IMR-90 (cell line): ENCODE measurements around the gene EPHB1. TPM values are rescaled to one million over a fixed set of nuclear protein-coding genes. Genes with fewer than 3 reads are reported as not detected.

Source experiments
- ATAC-seq: fragments of 200-7000 bp; cut with Tn5 transposase; 2 replicates; pipeline ENCODE4 v1.9.1; 2020; ENCODE audit warnings: low read depth, mild to moderate bottlenecking, moderate library complexity
- BruUV-seq: library from RNA; stranded (reverse); fragments of 400-500 nt; replicated peaks from 2 replicates; lab custom pipeline; 2021; lab: Mats Ljungman, UMichigan
- CTCF ChIA-PET: fragments of 300-600 bp; formaldehyde crosslinking; extraction: SDS; loops from one replicate; lab custom pipeline; 2021; ENCODE audit warnings: antibody characterized with exemption; lab: Yijun Ruan, JAX
- POLR2A ChIA-PET: fragments of 300-600 bp; sonication (Branson Sonifier 250); formaldehyde crosslinking; loops from one replicate; lab custom pipeline; 2022; ENCODE audit warnings: antibody characterized with exemption; ENCODE audit not compliant: unreplicated experiment; lab: Charles Lee
- DNase-seq: peaks from one replicate; pipeline ENCODE4 v3.0.0; 2013
- H2AFZ ChIP-seq: replicated peaks from 2 replicates; pipeline ENCODE3; 2013; ENCODE audit warnings: low read length, mild to moderate bottlenecking; ENCODE audit not compliant: poor library complexity
- H2AK5ac ChIP-seq: 2 replicates; pipeline ENCODE4 v1.6.1; 2013; ENCODE audit warnings: low read depth, low read length, inconsistent platforms
- H2AK9ac ChIP-seq: replicated peaks from 2 replicates; pipeline ENCODE3; 2013; ENCODE audit warnings: mild to moderate bottlenecking, low read depth, low read length, moderate library complexity; ENCODE audit not compliant: poor library complexity
- H2BK120ac ChIP-seq: 2 replicates; pipeline ENCODE4 v1.6.1; 2013; ENCODE audit warnings: low read depth, low read length, inconsistent platforms
- H2BK15ac ChIP-seq: 3 replicates; pipeline ENCODE4 v1.6.1; 2013; ENCODE audit warnings: low read depth, low read length, inconsistent platforms
- H2BK20ac ChIP-seq: 2 replicates; pipeline ENCODE4 v1.6.1; 2013; ENCODE audit warnings: low read depth, mild to moderate bottlenecking, inconsistent platforms, low read length, moderate library complexity
- H2BK5ac ChIP-seq: 2 replicates; pipeline ENCODE4 v1.6.1; 2013; ENCODE audit warnings: mild to moderate bottlenecking, low read depth, low read length, inconsistent platforms; ENCODE audit not compliant: poor library complexity, severe bottlenecking
- H3K14ac ChIP-seq: replicated peaks from 2 replicates; pipeline ENCODE4 v1.6.1; 2013; ENCODE audit warnings: low read depth, low read length, inconsistent platforms
- H3K18ac ChIP-seq: 2 replicates; pipeline ENCODE4 v1.6.1; 2013; ENCODE audit warnings: low read depth, low read length, control low read depth
- H3K23ac ChIP-seq: 2 replicates; pipeline ENCODE4 v1.6.1; 2013; ENCODE audit warnings: low read depth, low read length, inconsistent platforms
- H3K27ac ChIP-seq: 2 replicates; pipeline ENCODE4 v1.5.1; 2013; ENCODE audit warnings: mild to moderate bottlenecking, control low read depth, low read length; ENCODE audit not compliant: insufficient read depth
- H3K27me3 ChIP-seq: 2 replicates; pipeline ENCODE4 v1.6.1; 2013; ENCODE audit warnings: low read length; ENCODE audit not compliant: control insufficient read depth, insufficient read depth
- H3K36me3 ChIP-seq: 2 replicates; pipeline ENCODE4 v1.6.1; 2013; ENCODE audit warnings: low read length, mixed read lengths; ENCODE audit not compliant: control insufficient read depth, insufficient read depth
- H3K4ac ChIP-seq: 2 replicates; pipeline ENCODE4 v1.6.1; 2013; ENCODE audit warnings: low read depth, low read length, inconsistent platforms
- H3K4me1 ChIP-seq: 2 replicates; pipeline ENCODE4 v1.6.1; 2013; ENCODE audit warnings: low read length, mixed read lengths; ENCODE audit not compliant: control insufficient read depth, insufficient read depth
- H3K4me2 ChIP-seq: 2 replicates; pipeline ENCODE4 v1.6.1; 2013; ENCODE audit warnings: low read depth, mild to moderate bottlenecking, control low read depth, low read length, moderate library complexity
- H3K4me3 ChIP-seq: 2 replicates; pipeline ENCODE4 v1.5.1; 2013; ENCODE audit warnings: low read depth, mild to moderate bottlenecking, control low read depth, low read length, moderate library complexity; ENCODE audit not compliant: insufficient read depth
- H3K56ac ChIP-seq: 2 replicates; pipeline ENCODE4 v1.6.1; 2013; ENCODE audit warnings: low read length, inconsistent platforms; ENCODE audit not compliant: insufficient read depth; ENCODE audit errors: extremely low read depth
- H3K79me1 ChIP-seq, 2 experiments: 2 replicates each; pipeline ENCODE4 v1.6.1; 2013; ENCODE audit warnings: low read length in 2 of 2, inconsistent platforms in 1 of 2, low read depth in 1 of 2
- H3K9ac ChIP-seq: 2 replicates; pipeline ENCODE4 v1.6.1; 2013; ENCODE audit warnings: low read depth, low read length, control low read depth
- H3K9me1 ChIP-seq: 2 replicates; pipeline ENCODE4 v1.6.1; 2013; ENCODE audit warnings: low read length, inconsistent platforms; ENCODE audit not compliant: insufficient read depth
- H3K9me3 ChIP-seq: 2 replicates; pipeline ENCODE4 v1.6.1; 2013; ENCODE audit warnings: low read length; ENCODE audit not compliant: control insufficient read depth, insufficient read depth
- H4K20me1 ChIP-seq: 2 replicates; pipeline ENCODE4 v1.6.1; 2013; ENCODE audit warnings: low read length, inconsistent platforms; ENCODE audit not compliant: insufficient read depth
- H4K5ac ChIP-seq: 2 replicates; pipeline ENCODE4 v1.6.1; 2013; ENCODE audit warnings: mild to moderate bottlenecking, low read depth, low read length, control low read depth
- H4K8ac ChIP-seq, 2 experiments: 2 replicates each; pipeline ENCODE4 v1.6.1; 2013; ENCODE audit warnings: low read depth in 2 of 2, low read length in 2 of 2, control low read depth in 1 of 2, inconsistent platforms in 1 of 2
- H4K91ac ChIP-seq: 2 replicates; pipeline ENCODE4 v1.6.1; 2013; ENCODE audit warnings: low read depth, low read length, inconsistent platforms; ENCODE audit not compliant: insufficient read depth
- BHLHE40 ChIP-seq: fragments of 150-350 bp; IDR thresholded peaks from 2 replicates; pipeline ENCODE4 v1.6.1; 2016; ENCODE audit warnings: mild to moderate bottlenecking, low read depth, low read length
- CEBPB ChIP-seq: IDR thresholded peaks from 2 replicates; pipeline ENCODE4 v1.6.1; 2012; ENCODE audit warnings: low read depth, low read length, improper control_type of control experiment
- CHD1 ChIP-seq: IDR thresholded peaks from 2 replicates; pipeline ENCODE4 v1.6.1; 2012; ENCODE audit warnings: low read depth, low read length, improper control_type of control experiment
- CTCF ChIP-seq: conservative IDR thresholded peaks from 2 replicates; pipeline ENCODE4 v1.5.1; 2012; ENCODE audit warnings: mild to moderate bottlenecking, low read depth, low read length, improper control_type of control experiment
- ELK1 ChIP-seq: fragments of 150-350 bp; IDR thresholded peaks from 2 replicates; pipeline ENCODE4 v1.6.1; 2016; ENCODE audit warnings: low read depth, mild to moderate bottlenecking, low read length, moderate library complexity, borderline replicate concordance
- FOS ChIP-seq: fragments of 150-350 bp; IDR thresholded peaks from 2 replicates; pipeline ENCODE4 v1.6.1; 2016; ENCODE audit warnings: low read depth, low read length
- MAFK ChIP-seq: IDR thresholded peaks from 2 replicates; pipeline ENCODE4 v1.6.1; 2012; ENCODE audit warnings: low read depth, low read length, improper control_type of control experiment
- MAZ ChIP-seq: IDR thresholded peaks from 2 replicates; pipeline ENCODE4 v1.6.1; 2012; ENCODE audit warnings: low read depth, mild to moderate bottlenecking, low read length, improper control_type of control experiment, moderate library complexity, borderline replicate concordance
- MXI1 ChIP-seq: IDR thresholded peaks from 2 replicates; pipeline ENCODE4 v1.6.1; 2012; ENCODE audit warnings: low read depth, mild to moderate bottlenecking, low read length, moderate library complexity, borderline replicate concordance
- NFE2L2 ChIP-seq: fragments of 150-350 bp; IDR thresholded peaks from 2 replicates; pipeline ENCODE4 v1.6.1; 2016; ENCODE audit warnings: low read depth, mild to moderate bottlenecking, low read length
- POLR2A ChIP-seq: IDR thresholded peaks from 2 replicates; pipeline ENCODE4 v1.6.1; 2012; ENCODE audit warnings: mild to moderate bottlenecking, low read depth, low read length
- RAD21 ChIP-seq: IDR thresholded peaks from 2 replicates; pipeline ENCODE4 v1.6.1; 2012; ENCODE audit warnings: low read length, improper control_type of control experiment
- RCOR1 ChIP-seq: IDR thresholded peaks from 2 replicates; pipeline ENCODE4 v1.6.1; 2012; ENCODE audit warnings: mild to moderate bottlenecking, low read length, improper control_type of control experiment; ENCODE audit not compliant: insufficient replicate concordance
- RFX5 ChIP-seq: IDR thresholded peaks from 2 replicates; pipeline ENCODE4 v1.8.0; 2012; ENCODE audit warnings: low read depth, mild to moderate bottlenecking, low read length, moderate library complexity
- SMC3 ChIP-seq: fragments of 150-350 bp; IDR thresholded peaks from 2 replicates; pipeline ENCODE4 v1.6.1; 2016; ENCODE audit warnings: low read depth, mild to moderate bottlenecking, antibody characterized with exemption, low read length, moderate library complexity
- USF2 ChIP-seq: fragments of 150-350 bp; IDR thresholded peaks from 2 replicates; pipeline ENCODE4 v1.6.1; 2017; ENCODE audit warnings: mild to moderate bottlenecking, antibody characterized with exemption, low read length, low read depth
- WGBS, 2 experiments: methylation state at CpG; one replicate each; pipeline versions ENCODE4 v1.1.5 to v1.1.7; 2013; ENCODE audit warnings: missing lambda C conversion rate in 2 of 2; ENCODE audit not compliant: insufficient read length in 1 of 2; ENCODE audit errors: extremely low coverage in 2 of 2; 5-methylcytosine and 5-hydroxymethylcytosine counted together
- dilution Hi-C: fragments of 300-500 bp; cut with HindIII; formaldehyde crosslinking; loops from one replicate; pipeline ENCODE4 v1.14.3; 2018; ENCODE audit warnings: low sequenced_read_pairs; ENCODE audit not compliant: unreplicated experiment
- in situ Hi-C: fragments of 300-500 bp; cut with MboI; formaldehyde crosslinking; loops from 3 replicates; pipeline ENCODE4 v1.14.3; 2019; ENCODE audit warnings: low sequenced_read_pairs, inconsistent platforms, mixed read lengths
- intact Hi-C: fragments of 100-400 bp; cut with micrococcal nuclease; formaldehyde crosslinking; loops from 2 replicates; pipeline ENCODE4 v1.10.0; 2022
- polyA plus RNA-seq, 3 experiments: library from polyadenylated mRNA; depleted of rRNA; stranded (reverse); fragments of >200 nt; gene quantifications; 2 replicates each; pipeline ENCODE4 v1.2.3, GENCODE V29; 2012; ENCODE audit warnings: low replicate concordance in 1 of 3
- total RNA-seq: library from RNA; depleted of rRNA; stranded (reverse); fragments of >200 nt; gene quantifications from 2 replicates; pipeline ENCODE4 v1.2.3, GENCODE V29; 2012

EPHB1 gene
- total and polyA plus RNA-seq, 2 of the 4 experiments (the other 2 are of a cell fraction) = 0.17 to 0.36 TPM

- Histone ChIP-seq H3K14ac (no peak overlapping the region), H3K4ac (no peak overlapping the region), H4K8ac (no peak overlapping the region), H2AK9ac (no peak overlapping the region), H4K5ac (no peak overlapping the region), H3K79me1 (no peaks in the 10 kb centered on the region), H3K36me3 (no peaks in the 10 kb centered on the region), H2AFZ (no peak overlapping the region), H3K4me1 (no peaks in the 10 kb centered on the region), H2BK5ac (no peak overlapping the region), H3K27ac (no peak overlapping the region), H3K4me2 (no peak overlapping the region), H3K9ac (no peak overlapping the region), H3K56ac (no peak overlapping the region), H4K91ac (no peak overlapping the region), H3K9me1 (no peaks in the 10 kb centered on the region), H3K27me3 (peaks cover 9% of the 10 kb centered on the region), H4K20me1 (no peaks in the 10 kb centered on the region), H3K18ac (no peak overlapping the region), H2BK20ac (no peak overlapping the region), H3K23ac (no peak overlapping the region), H2BK120ac (no peak overlapping the region), H3K4me3 (no peak overlapping the region), H2AK5ac (no peak overlapping the region), H2BK15ac (no peak overlapping the region), H3K9me3 (no peaks in the 10 kb centered on the region)
- BruUV-seq = no TSS peak
- intact Hi-C loops (no loop called here), dilution Hi-C loops (no loop called here), in situ Hi-C loops (no loop called here)
- ChIA-PET POLR2A (no interaction called here), CTCF (interaction anchor here (0.5 to 2.4 kb wide), 2 partner anchors 110 to 153 kb away, joined by 3 to 16 read pairs; no protein-coding TSS in a partner anchor)
- DNase-seq (no peak), ATAC-seq (no peak)
- TF ChIP-seq CHD1 (no peak), USF2 (no peak), FOS (no peak), RAD21 (no peak), MAZ (no peak), SMC3 (no peak), NFE2L2 (no peak), CEBPB (no peak), POLR2A (no peak), BHLHE40 (no peak), MXI1 (no peak), RCOR1 (no peak), RFX5 (no peak), ELK1 (no peak), MAFK (no peak), CTCF (no peak)
- no CpG with 5 or more reads among the region's 6 CpGs for WGBS, 2 experiments
These were observed 40.9 kb upstream of the EPHB1 start for GRCh38 chr3:134753999-134754742.
